Measurements from ENCODE around the gene OR8J3.
"Not testable (repeated sequence)": the region's sequence is repeated elsewhere in the genome, so short reads cannot be mapped to it uniquely, and the experiment has no call there.

The OR8J3 gene, protein sequence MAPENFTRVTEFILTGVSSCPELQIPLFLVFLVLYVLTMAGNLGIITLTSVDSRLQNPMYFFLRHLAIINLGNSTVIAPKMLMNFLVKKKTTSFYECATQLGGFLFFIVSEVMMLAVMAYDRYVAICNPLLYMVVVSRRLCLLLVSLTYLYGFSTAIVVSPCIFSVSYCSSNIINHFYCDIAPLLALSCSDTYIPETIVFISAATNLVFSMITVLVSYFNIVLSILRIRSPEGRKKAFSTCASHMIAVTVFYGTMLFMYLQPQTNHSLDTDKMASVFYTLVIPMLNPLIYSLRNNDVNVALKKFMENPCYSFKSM

DNA sequence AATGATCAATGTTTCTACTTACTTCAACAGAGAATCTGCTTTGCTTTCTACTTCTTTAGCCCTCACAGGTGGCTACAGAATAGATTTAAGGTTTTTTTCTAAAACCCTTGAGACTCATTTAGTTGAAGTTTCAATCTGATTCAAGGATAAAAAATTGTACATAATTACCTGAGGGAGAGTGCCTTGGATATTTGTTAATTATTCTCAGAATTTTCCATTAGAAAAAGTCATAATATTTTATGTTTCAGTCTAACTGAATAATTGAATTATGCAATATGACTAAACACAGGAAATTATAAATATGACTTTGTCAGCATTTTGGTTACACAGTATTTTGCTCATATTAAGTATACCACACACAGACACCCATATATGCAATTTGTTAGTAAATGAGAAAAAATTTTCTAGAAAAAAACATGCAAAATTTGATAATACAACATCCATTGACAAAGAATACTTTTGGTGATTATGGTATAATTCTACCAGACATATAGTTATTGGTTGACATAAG, at the start of gene OR8J3:
Gene OR8J3, minus strand, starts transcription at position 51 of the 511 bp plus-strand sequence. CDS start 2,483 bp downstream, outside the sequence.
- H3K9ac ChIP-seq (ENCODE audit: low read length in 2 of 2): no peak within 1 kb of the TSS
- no peak within 1 kb of the TSS for H3K27ac ChIP-seq (ENCODE audit: low read length)
- no peaks in the 10 kb centered on the region for H3K27me3 ChIP-seq (ENCODE audit: control insufficient read depth in 1 of 2, insufficient read depth in 2 of 2, low read length in 2 of 2)
- H3K36me3 ChIP-seq (ENCODE audit: control insufficient read depth in 2 of 2, insufficient read depth in 2 of 2, low read length in 2 of 2): no peaks in the 10 kb centered on the region
- H3K4me3 ChIP-seq (ENCODE audit: low read length in 2 of 2): no peak within 1 kb of the TSS
- no peaks in the 10 kb centered on the region for H3K4me1 ChIP-seq (ENCODE audit: control insufficient read depth, insufficient read depth, low read length)
- no peaks in the 10 kb centered on the region for H3K9me3 ChIP-seq (ENCODE audit: control insufficient read depth in 2 of 2, low read length in 2 of 2)

DNA sequence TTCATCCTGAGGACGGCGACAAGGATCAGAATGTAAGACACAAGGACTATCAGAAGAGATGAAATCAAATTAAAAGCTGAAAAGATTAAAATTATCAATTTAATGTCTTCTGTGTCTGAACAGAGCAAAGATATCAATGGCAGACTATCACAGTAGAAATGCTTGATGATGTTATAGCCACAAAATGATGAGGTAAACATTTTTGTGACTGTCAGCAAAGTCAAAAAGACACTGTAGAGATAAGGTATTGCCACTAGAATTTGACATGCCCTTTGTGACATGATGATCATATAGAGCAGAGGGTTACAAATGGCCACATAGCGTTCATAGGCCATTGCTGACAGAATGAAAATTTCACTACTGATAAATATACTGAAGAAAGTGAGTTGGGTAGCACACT, 48.6 kb upstream of the OR8J3 start:
- no peaks in the 10 kb centered on the region for H3K9me3 ChIP-seq (ENCODE audit: control insufficient read depth in 2 of 2, low read length in 2 of 2)
- no peaks in the 10 kb centered on the region for H3K36me3 ChIP-seq (ENCODE audit: control insufficient read depth in 2 of 2, insufficient read depth in 2 of 2, low read length in 2 of 2)
- no peaks in the 10 kb centered on the region for H3K27me3 ChIP-seq (ENCODE audit: control insufficient read depth in 1 of 2, insufficient read depth in 2 of 2, low read length in 2 of 2)
- H3K4me3 ChIP-seq (ENCODE audit: low read length in 2 of 2): no peak overlapping the region
- no peak overlapping the region for H3K27ac ChIP-seq (ENCODE audit: low read length)
- H3K4me1 ChIP-seq (ENCODE audit: control insufficient read depth, insufficient read depth, low read length): no peaks in the 10 kb centered on the region
- no peak overlapping the region for H3K9ac ChIP-seq (ENCODE audit: low read length in 2 of 2)

DNA sequence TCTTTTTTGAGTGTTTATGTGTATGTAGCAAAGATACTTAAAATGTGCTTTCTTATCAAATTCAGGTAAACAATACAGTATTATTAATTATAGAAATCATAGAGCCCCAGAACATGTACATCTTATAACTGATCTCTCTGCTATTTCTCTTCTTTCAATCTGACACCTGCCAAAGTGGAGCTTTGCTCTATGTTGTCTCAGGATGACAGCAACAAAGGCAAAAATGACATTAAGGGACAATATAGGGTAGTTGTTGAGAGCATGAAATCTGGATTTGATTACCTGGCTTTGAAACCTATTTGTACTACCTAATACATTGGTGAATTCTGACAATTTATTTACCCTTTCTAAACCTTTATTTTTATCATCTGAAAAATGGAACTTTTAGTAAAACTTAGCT, 43.5 kb upstream of the OR8J3 start:
- no peak overlapping the region for H3K9ac ChIP-seq (ENCODE audit: low read length in 2 of 2)
- no peaks in the 10 kb centered on the region for H3K4me1 ChIP-seq (ENCODE audit: control insufficient read depth, insufficient read depth, low read length)
- no peak overlapping the region for H3K27ac ChIP-seq (ENCODE audit: low read length)
- H3K36me3 ChIP-seq (ENCODE audit: control insufficient read depth in 2 of 2, insufficient read depth in 2 of 2, low read length in 2 of 2): no peaks in the 10 kb centered on the region
- peaks cover 0 to 5% of the 10 kb centered on the region in 2 donors for H3K9me3 ChIP-seq (ENCODE audit: control insufficient read depth in 2 of 2, low read length in 2 of 2)
- no peaks in the 10 kb centered on the region for H3K27me3 ChIP-seq (ENCODE audit: control insufficient read depth in 1 of 2, insufficient read depth in 2 of 2, low read length in 2 of 2)
- no peak overlapping the region for H3K4me3 ChIP-seq (ENCODE audit: low read length in 2 of 2)

DNA sequence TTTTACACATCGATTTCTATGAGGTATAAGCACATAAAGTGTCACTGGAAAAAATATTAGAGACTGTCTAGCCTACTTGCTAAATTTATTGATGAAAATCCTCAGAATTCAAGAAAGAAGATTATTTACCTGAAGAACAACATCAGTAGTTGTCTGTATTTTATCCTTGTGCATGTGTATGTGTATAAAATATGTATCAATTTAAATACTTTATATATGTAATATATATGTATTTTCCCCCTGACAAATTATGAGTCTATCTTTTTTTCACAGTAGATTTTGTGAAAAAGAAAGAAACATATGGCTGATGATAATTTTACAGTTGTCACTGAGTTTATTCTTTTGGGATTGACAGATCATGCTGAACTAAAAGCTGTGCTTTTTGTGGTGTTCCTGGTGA, 36.3 kb upstream of the OR8J3 start, which contains the start of gene OR5J2:
Gene OR5J2, plus strand, starts transcription at position 301 of the 400 bp plus-strand sequence. Its CDS starts 0 bp downstream, at position 301.
- Histone ChIP-seq H3K9me3 (ENCODE audit: control insufficient read depth in 2 of 2, low read length in 2 of 2) (peaks cover 0 to 5% of the 10 kb centered on the region in 2 donors), H3K27me3 (ENCODE audit: control insufficient read depth in 1 of 2, insufficient read depth in 2 of 2, low read length in 2 of 2) (no peaks in the 10 kb centered on the region), H3K4me3 (ENCODE audit: low read length in 2 of 2) (no peak within 1 kb of the TSS), H3K4me1 (ENCODE audit: control insufficient read depth, insufficient read depth, low read length) (no peaks in the 10 kb centered on the region), H3K27ac (ENCODE audit: low read length) (no peak within 1 kb of the TSS), H3K9ac (ENCODE audit: low read length in 2 of 2) (no peak within 1 kb of the TSS), H3K36me3 (ENCODE audit: control insufficient read depth in 2 of 2, insufficient read depth in 2 of 2, low read length in 2 of 2) (no peaks in the 10 kb centered on the region)

DNA sequence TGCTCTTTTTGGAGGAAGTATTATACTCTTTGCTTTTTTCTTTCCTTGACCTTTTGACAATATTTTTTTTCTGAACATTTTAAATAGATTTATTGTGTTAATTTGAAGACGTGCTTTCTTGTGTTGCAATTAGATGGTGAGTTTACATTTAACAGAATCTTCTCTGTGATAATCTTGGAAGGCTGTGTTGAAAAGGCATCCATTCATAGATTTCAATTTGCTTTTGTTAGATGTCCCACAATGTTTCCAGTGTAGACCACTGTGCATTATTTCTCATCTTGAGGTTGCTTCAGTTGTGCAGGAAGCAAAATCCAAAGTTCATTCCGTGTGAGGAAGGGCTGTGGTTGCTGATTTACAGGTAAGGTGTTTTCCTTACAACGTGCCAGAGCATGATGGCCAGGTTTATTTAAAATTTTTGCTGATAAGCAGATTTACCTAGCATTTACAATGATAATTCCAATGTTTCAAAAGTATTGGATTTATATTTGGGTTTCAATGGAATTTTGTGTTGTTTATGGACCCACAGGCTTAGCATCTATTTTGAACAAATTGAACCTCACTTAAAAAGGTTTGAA, 32.3 kb upstream of the OR8J3 start:
- Histone ChIP-seq H3K4me3 (ENCODE audit: low read length in 2 of 2) (no peak overlapping the region), H3K4me1 (ENCODE audit: control insufficient read depth, insufficient read depth, low read length) (no peaks in the 10 kb centered on the region), H3K9ac (ENCODE audit: low read length in 2 of 2) (no peak overlapping the region), H3K9me3 (ENCODE audit: control insufficient read depth in 2 of 2, low read length in 2 of 2) (no peaks in the 10 kb centered on the region), H3K27me3 (ENCODE audit: control insufficient read depth in 1 of 2, insufficient read depth in 2 of 2, low read length in 2 of 2) (no peaks in the 10 kb centered on the region), H3K27ac (ENCODE audit: low read length) (no peak overlapping the region), H3K36me3 (ENCODE audit: control insufficient read depth in 2 of 2, insufficient read depth in 2 of 2, low read length in 2 of 2) (no peaks in the 10 kb centered on the region)

DNA sequence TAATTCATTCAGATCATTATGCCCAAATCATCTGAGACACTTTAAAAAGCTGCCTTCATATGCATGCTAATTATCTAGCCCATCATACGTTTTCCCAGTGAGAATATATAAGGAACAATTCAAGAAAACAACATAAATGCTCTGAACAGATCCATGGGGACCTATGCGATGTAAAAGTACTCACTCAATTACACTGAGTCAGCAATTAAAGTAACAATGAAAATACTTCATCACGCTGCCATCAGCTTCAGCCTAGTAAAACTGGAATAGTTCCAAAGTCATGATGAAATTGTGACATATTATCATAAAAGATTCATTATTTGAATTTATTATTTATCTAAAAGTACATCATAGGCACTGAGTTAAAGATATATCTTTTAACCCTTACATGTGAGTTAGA, 23.8 kb upstream of the OR8J3 start:
- Histone ChIP-seq H3K9ac (ENCODE audit: low read length in 2 of 2) (no peak overlapping the region), H3K4me3 (ENCODE audit: low read length in 2 of 2) (no peak overlapping the region), H3K36me3 (ENCODE audit: control insufficient read depth in 2 of 2, insufficient read depth in 2 of 2, low read length in 2 of 2) (no peaks in the 10 kb centered on the region), H3K27me3 (ENCODE audit: control insufficient read depth in 1 of 2, insufficient read depth in 2 of 2, low read length in 2 of 2) (no peaks in the 10 kb centered on the region), H3K4me1 (ENCODE audit: control insufficient read depth, insufficient read depth, low read length) (no peaks in the 10 kb centered on the region), H3K27ac (ENCODE audit: low read length) (no peak overlapping the region), H3K9me3 (ENCODE audit: control insufficient read depth in 2 of 2, low read length in 2 of 2) (no peaks in the 10 kb centered on the region)

DNA sequence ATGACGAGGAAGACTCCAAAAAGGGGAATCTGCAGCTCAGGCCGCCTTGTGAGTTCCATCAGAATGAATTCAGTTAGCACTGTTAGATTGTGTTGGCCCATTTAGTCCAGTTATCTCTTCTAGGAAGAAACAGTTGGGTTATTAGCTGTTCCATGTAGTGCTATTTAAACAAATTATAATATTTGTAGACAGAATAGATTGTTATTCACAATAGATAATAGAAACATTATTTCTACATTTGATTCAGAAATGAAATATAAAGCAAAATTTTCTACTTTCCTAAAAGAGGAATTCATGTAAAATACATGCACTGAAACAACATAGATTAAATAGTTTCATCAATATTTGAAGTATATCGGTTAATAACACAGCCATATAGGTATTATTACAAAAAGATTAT, 20.2 kb upstream of the OR8J3 start, which contains the start of gene OR8K5:
Gene OR8K5, minus strand, starts transcription at position 101 of the 400 bp plus-strand sequence. Its CDS starts 0 bp downstream, at position 101.
- H3K27ac ChIP-seq (ENCODE audit: low read length): no peak within 1 kb of the TSS
- H3K4me1 ChIP-seq (ENCODE audit: control insufficient read depth, insufficient read depth, low read length): no peaks in the 10 kb centered on the region
- H3K36me3 ChIP-seq (ENCODE audit: control insufficient read depth in 2 of 2, insufficient read depth in 2 of 2, low read length in 2 of 2): no peaks in the 10 kb centered on the region
- no peak within 1 kb of the TSS for H3K9ac ChIP-seq (ENCODE audit: low read length in 2 of 2)
- no peaks in the 10 kb centered on the region for H3K9me3 ChIP-seq (ENCODE audit: control insufficient read depth in 2 of 2, low read length in 2 of 2)
- no peak within 1 kb of the TSS for H3K4me3 ChIP-seq (ENCODE audit: low read length in 2 of 2)
- H3K27me3 ChIP-seq (ENCODE audit: control insufficient read depth in 1 of 2, insufficient read depth in 2 of 2, low read length in 2 of 2): no peaks in the 10 kb centered on the region

DNA sequence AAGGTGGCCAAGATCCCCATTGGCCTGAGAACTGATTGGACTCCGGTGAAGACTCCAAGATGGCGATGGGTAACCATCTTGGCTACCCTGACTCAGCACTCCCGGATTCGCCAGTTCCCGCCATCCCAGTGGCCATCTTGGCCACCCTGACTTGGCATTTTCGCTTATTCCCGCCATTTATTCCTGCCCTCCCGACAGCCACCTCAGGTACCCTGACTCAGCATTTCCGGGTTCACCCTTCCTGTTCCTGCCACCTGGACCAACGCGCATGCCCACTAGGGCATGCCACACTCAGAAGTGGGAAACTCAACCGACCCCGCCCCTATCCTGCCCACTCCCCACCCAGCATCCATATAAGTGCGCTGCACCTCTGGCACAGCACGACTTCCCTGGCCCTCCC, 12.3 kb upstream of the OR8J3 start:
- no peaks in the 10 kb centered on the region for H3K36me3 ChIP-seq (ENCODE audit: control insufficient read depth in 2 of 2, insufficient read depth in 2 of 2, low read length in 2 of 2)
- H3K4me3 ChIP-seq (ENCODE audit: low read length in 2 of 2): no peak overlapping the region
- no peak overlapping the region for H3K9ac ChIP-seq (ENCODE audit: low read length in 2 of 2)
- H3K27ac ChIP-seq (ENCODE audit: low read length): no peak overlapping the region
- no peaks in the 10 kb centered on the region for H3K4me1 ChIP-seq (ENCODE audit: control insufficient read depth, insufficient read depth, low read length)
- no peaks in the 10 kb centered on the region for H3K27me3 ChIP-seq (ENCODE audit: control insufficient read depth in 1 of 2, insufficient read depth in 2 of 2, low read length in 2 of 2)
- peaks cover 2 to 12% of the 10 kb centered on the region in 2 donors for H3K9me3 ChIP-seq (ENCODE audit: control insufficient read depth in 2 of 2, low read length in 2 of 2)

DNA sequence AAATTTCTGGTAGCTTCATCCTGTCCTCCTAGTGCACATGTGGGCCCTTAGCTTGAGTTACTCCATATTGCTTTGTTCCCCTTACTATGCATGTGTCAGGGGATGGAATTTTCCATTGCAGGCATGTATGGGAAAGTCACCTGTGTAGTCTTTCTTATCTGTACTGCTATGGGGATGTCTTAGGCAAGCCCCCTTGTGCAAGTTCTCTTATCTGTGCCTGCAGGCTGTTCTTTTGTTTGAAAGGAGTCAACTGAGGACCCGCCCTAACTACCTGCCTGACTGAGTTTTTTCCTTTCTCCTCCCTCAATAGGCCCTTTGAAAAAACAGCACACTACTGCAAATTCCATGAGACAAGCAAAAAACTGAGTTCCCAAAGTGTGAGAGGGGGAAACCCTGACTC, 11.4 kb upstream of the OR8J3 start:
- Histone ChIP-seq H3K36me3 (ENCODE audit: control insufficient read depth in 2 of 2, insufficient read depth in 2 of 2, low read length in 2 of 2) (no peaks in the 10 kb centered on the region), H3K9ac (ENCODE audit: low read length in 2 of 2) (no peak overlapping the region), H3K4me1 (ENCODE audit: control insufficient read depth, insufficient read depth, low read length) (no peaks in the 10 kb centered on the region), H3K4me3 (ENCODE audit: low read length in 2 of 2) (no peak overlapping the region), H3K9me3 (ENCODE audit: control insufficient read depth in 2 of 2, low read length in 2 of 2) (peaks cover 2 to 12% of the 10 kb centered on the region in 2 donors), H3K27ac (ENCODE audit: low read length) (no peak overlapping the region), H3K27me3 (ENCODE audit: control insufficient read depth in 1 of 2, insufficient read depth in 2 of 2, low read length in 2 of 2) (no peaks in the 10 kb centered on the region)

DNA sequence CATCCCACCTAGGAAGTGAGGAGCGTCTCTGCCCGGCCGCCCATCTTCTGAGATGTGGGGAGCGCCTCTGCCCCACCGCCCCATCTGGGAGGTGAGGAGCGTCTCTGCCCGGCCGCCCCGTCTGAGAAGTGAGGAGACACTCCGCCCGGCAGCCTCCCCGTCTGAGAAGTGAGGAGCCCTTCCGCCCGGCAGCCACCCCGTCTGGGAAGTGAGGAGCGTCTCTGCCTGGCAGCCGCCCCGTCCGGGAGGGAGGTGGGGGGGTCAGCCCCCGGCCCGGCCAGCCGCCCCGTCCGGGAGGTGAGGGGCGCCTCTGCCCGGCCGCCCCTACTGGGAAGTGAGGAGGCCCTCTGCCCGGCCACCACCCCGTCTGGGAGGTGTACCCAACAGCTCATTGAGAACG, 3.7 kb upstream of the OR8J3 start:
- not testable (repeated sequence) for H3K4me3 ChIP-seq (ENCODE audit: low read length in 2 of 2); H3K9me3 ChIP-seq (ENCODE audit: control insufficient read depth in 2 of 2, low read length in 2 of 2); H3K36me3 ChIP-seq (ENCODE audit: control insufficient read depth in 2 of 2, insufficient read depth in 2 of 2, low read length in 2 of 2); H3K27ac ChIP-seq (ENCODE audit: low read length); H3K9ac ChIP-seq (ENCODE audit: low read length in 2 of 2); H3K4me1 ChIP-seq (ENCODE audit: control insufficient read depth, insufficient read depth, low read length); H3K27me3 ChIP-seq (ENCODE audit: control insufficient read depth in 1 of 2, insufficient read depth in 2 of 2, low read length in 2 of 2)

DNA sequence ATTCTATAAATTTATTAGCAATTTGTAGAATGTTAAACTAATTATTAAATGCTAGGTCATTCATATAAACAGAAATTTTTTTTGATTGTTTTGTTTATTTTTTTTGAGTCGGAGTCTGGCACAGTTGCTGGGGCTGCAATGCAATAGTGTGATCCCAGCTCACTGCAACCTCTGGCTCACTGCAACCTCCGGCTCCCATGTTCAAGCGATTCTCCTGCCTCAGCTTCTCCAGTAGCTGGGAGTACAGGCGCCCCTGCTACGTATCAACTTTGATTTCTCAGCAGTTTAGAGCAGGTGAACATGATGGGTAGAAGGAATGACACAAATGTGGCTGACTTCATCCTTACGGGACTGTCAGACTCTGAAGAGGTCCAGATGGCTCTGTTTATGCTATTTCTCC, 17.9 kb downstream of the OR8J3 start, which contains the start of gene OR8H3:
Gene OR8H3, plus strand, starts transcription at position 301 of the 400 bp plus-strand sequence. Its CDS starts 0 bp downstream, at position 301.
- H3K4me3 ChIP-seq (ENCODE audit: low read length in 2 of 2): no peak within 1 kb of the TSS
- no peaks in the 10 kb centered on the region for H3K9me3 ChIP-seq (ENCODE audit: control insufficient read depth in 2 of 2, low read length in 2 of 2)
- no peaks in the 10 kb centered on the region for H3K4me1 ChIP-seq (ENCODE audit: control insufficient read depth, insufficient read depth, low read length)
- H3K27ac ChIP-seq (ENCODE audit: low read length): no peak within 1 kb of the TSS
- H3K9ac ChIP-seq (ENCODE audit: low read length in 2 of 2): no peak within 1 kb of the TSS
- H3K27me3 ChIP-seq (ENCODE audit: control insufficient read depth in 1 of 2, insufficient read depth in 2 of 2, low read length in 2 of 2): no peaks in the 10 kb centered on the region
- H3K36me3 ChIP-seq (ENCODE audit: control insufficient read depth in 2 of 2, insufficient read depth in 2 of 2, low read length in 2 of 2): no peaks in the 10 kb centered on the region

All from stomach smooth muscle (tissue), 2 donors.